GM10248 (cell line): ENCODE measurements around the gene SGMS1.
A peak's percentile ranks its signal among the peaks of the same experiment; 100 is the strongest.

Experiments used
- CTCF ChIA-PET: fragments of 300-600 bp; sonication (Branson Sonifier 250); formaldehyde crosslinking; extraction: SDS; loops from one replicate; lab custom pipeline; 2021; ENCODE audit warnings: antibody characterized with exemption; lab: Yijun Ruan, JAX
- POLR2A ChIA-PET: fragments of 350-650 bp; sonication (Branson Sonifier 250); formaldehyde crosslinking; extraction: SDS; loops from one replicate; lab custom pipeline; 2020; ENCODE audit warnings: antibody characterized with exemption; lab: Yijun Ruan, JAX
- DNase-seq: peaks from one replicate; pipeline ENCODE4 v3.0.0; 2012; ENCODE audit errors: extremely low spot score
- TF ChIP-seq, protein P1 (sequence below): IDR thresholded peaks from 2 replicates; pipeline ENCODE4 v1.5.1; 2012; ENCODE audit warnings: mild to moderate bottlenecking, low read depth; ENCODE audit errors: extremely low read depth, missing control alignments, control extremely low read depth

Gene SGMS1

GRCh38 chr10:50557130-50557682 is 66.5 kb downstream of the SGMS1 start:
- CTCF ChIA-PET, result interaction anchor here (0.8 to 1.6 kb wide), 6 partner anchors 21 to 65 kb away, joined by 3 to 4 read pairs (median 4); no protein-coding TSS in a partner anchor

GRCh38 chr10:50556237-50557120 is 67.3 kb downstream of the SGMS1 start:
- POLR2A ChIA-PET, result no interaction called here
- TF ChIP-seq, protein P1, sequence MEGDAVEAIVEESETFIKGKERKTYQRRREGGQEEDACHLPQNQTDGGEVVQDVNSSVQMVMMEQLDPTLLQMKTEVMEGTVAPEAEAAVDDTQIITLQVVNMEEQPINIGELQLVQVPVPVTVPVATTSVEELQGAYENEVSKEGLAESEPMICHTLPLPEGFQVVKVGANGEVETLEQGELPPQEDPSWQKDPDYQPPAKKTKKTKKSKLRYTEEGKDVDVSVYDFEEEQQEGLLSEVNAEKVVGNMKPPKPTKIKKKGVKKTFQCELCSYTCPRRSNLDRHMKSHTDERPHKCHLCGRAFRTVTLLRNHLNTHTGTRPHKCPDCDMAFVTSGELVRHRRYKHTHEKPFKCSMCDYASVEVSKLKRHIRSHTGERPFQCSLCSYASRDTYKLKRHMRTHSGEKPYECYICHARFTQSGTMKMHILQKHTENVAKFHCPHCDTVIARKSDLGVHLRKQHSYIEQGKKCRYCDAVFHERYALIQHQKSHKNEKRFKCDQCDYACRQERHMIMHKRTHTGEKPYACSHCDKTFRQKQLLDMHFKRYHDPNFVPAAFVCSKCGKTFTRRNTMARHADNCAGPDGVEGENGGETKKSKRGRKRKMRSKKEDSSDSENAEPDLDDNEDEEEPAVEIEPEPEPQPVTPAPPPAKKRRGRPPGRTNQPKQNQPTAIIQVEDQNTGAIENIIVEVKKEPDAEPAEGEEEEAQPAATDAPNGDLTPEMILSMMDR, result no peak
- DNase-seq, result no peak
- CTCF ChIA-PET, result interaction anchor here (0.8 to 1.3 kb wide), 5 partner anchors 11 to 66 kb away, joined by 3 to 5 read pairs (median 3); no protein-coding TSS in a partner anchor

More at GRCh38 chr10:50557130-50557682, 66.5 kb downstream of the SGMS1 start:
- TF ChIP-seq, protein P1, result no peak
- POLR2A ChIA-PET, result no interaction called here
- DNase-seq, result no peak

DNA sequence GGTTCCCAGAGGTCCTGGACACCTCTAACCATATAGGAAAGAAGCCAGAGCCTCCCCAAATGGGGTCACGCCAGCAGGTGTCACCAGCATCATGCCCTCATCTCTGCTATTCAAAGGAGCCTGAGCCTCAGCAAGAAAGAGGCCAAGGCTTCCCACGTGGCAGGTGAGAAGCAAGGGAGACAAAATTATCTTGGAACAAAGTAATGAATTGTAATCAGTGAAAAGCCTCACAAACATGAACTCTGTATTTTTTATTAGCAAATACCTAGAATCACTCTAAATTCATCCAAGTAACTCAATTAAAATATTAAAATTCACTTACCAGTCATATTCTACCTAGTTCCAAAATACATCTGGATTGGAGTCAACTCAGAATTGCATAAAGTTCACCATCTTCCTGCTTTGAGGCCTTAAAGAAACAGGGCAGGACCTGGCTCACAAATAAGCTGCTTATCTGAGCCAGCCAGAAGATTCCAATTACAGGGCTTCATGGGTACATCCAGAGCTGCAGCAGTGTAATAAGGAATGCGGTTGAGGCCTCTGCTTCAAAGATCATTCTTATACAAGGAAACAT is 68.7 kb downstream of the SGMS1 start:
- TF ChIP-seq, protein P1, result peak; percentile 14
- DNase-seq, result no peak
- ChIA-PET POLR2A (no interaction called here), CTCF (interaction anchor here (0.9 to 1.3 kb wide), 2 partner anchors 10 to 12 kb away, joined by 3 to 5 read pairs; no protein-coding TSS in a partner anchor)

DNA sequence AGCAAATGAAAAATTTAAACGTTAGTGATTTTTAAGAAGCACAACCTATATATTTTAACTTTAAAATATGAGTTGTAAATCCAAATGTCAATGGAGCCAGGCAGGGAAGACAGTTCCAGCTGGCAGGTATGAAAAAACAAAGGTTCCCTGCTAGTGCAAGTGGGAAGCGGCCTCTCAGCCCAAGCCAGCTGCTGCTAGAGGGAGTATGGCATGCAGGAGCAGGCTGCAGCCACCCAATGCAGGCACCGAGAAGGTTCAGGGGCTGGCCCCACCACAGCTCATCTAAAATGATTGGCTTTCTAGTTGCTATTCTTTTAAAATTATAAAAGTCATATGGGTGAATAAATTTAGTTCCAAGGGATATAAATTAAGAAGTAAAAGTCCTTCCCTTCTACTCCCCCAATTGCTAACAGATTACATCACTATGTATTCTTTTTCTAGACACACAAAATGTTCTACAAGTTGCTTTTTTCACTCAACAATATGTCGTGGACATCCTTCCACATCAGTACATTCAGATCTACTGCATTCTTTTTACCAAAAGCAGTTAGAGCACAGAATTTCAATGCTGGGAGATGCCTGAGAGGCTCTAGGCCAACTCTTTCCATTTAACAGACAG is 69.3 kb downstream of the SGMS1 start:
- ChIA-PET POLR2A (no interaction called here), CTCF (interaction anchor here (2.0 to 2.1 kb wide), 3 partner anchors 10 to 41 kb away, joined by 5 to 12 read pairs (median 8); no protein-coding TSS in a partner anchor)
- DNase-seq, result no peak
- TF ChIP-seq, protein P1, result no peak

DNA sequence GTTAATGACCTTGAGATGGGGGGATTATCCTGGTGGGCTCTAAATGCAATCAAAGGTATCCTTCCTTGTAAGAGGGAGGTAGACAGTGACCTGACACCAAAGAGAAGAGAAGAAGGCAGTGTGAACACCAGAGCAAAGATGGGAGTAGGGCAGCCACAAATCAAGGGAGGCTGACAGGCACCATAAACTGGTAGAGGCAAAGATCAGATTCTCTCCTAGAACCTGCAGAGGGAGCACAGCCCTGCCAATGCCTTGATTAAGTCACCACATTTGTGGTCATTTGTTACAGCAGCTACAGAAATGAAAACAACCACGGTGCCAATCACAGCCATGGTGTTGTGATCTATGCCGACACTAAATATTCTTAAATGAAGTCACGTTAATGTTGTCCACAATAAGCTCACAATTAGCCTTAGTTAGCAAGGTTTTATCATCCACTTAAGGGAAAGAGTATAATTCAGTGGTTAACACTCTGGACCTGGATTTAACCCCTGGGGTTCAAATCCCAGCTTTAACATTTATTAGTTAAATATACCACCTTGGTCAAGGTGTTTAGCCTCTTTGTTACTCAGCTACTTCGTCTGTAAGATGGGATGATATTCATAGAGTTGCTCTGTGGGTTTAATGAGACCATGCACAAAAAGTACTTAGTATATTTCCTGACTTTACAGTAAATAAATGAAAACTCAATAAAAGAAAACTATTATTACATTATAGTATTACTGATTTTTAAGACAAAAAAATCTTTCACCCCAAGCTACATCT is 70.8 kb downstream of the SGMS1 start:
- TF ChIP-seq, protein P1, result no peak
- ChIA-PET CTCF (interaction anchor here (0.8 to 2.1 kb wide), 12 partner anchors 8 to 107 kb away, joined by 3 to 12 read pairs (median 4); no protein-coding TSS in a partner anchor), POLR2A (no interaction called here)
- DNase-seq, result no peak
